ENCODE data around the gene BNC2.

The BNC2 gene

GRCh38 chr9:16868701-16869100, 1.8 kb downstream of the BNC2 start:
- no peak for DNase-seq (ENCODE audit: extremely low read depth, low read depth)
- no peak for TF ChIP-seq CTCF (IDR thresholded peaks at IDR 0.05; ENCODE audit: low read depth, low read length)

DNA sequence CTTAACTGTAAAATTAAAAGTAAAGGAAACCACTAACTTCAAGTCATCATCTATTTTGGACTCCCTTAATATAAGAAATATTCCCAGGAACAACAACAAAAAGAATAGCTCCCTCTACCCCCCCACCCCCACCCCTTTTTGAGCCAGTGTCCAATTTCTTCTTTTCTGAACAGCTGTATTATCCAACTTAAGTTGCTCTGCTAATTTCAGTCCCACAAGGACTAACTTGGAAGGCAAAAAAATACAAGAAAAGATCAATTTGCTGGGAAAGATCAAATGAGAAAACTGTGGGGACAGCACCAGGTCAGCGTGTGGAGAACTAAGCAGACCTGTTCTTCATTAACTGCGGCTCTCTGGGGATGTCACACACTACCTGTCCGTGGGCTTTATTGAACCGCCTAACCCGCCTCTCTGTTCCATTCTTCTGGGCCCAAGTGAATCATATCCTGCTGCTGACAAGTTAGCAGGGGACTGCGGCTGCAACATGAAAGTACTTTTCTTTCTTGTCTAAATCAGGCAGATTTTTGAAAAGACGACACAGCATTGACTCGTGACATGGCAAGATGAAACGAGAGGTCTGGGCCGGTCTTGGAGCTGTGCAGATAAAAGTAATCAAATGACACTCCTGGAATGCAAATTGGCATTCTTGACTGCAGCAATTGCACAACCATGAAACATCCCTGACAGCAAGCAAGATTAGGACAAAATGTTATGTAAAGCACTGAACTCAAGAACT, 2.7 kb downstream of the BNC2 start:
- no peak for DNase-seq (ENCODE audit: extremely low read depth, low read depth)
- TF ChIP-seq CTCF (IDR thresholded peaks at IDR 0.05; ENCODE audit: low read depth, low read length): no peak

- no peak for DNase-seq (ENCODE audit: extremely low read depth, low read depth)
- no peak; the same call in 1 of the 2 replicates for TF ChIP-seq CTCF (IDR thresholded peaks at IDR 0.05; ENCODE audit: low read depth, low read length)
These were observed 3.9 kb downstream of the BNC2 start for GRCh38 chr9:16866587-16866986.

GRCh38 chr9:16864649-16865434, 5.6 kb downstream of the BNC2 start:
- DNase-seq (ENCODE audit: extremely low read depth, low read depth): no peak
- TF ChIP-seq CTCF (IDR thresholded peaks at IDR 0.05; ENCODE audit: low read depth, low read length): no peak

DNA sequence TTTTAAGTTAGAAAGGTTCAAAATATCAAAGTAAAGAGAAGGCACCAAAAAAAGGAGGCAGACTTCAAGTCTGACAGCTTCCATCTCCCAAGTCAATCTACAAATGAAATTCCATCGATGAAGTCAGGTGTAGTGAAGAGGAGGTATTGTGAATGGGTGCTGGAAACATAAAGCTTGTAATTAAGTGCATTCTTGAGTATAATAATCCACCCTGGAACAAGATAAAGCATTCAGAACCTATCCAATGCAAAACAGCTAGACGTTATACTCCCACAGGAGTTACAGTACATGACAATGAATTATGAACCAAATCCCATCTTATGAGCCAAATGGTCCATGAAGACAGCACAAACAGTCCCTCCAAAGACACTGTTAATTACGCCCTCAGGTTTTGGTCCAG, 22.3 kb downstream of the BNC2 start:
- TF ChIP-seq CTCF (IDR thresholded peaks at IDR 0.05; ENCODE audit: low read depth, low read length): no peak
- DNase-seq (ENCODE audit: extremely low read depth, low read depth): no peak

DNA sequence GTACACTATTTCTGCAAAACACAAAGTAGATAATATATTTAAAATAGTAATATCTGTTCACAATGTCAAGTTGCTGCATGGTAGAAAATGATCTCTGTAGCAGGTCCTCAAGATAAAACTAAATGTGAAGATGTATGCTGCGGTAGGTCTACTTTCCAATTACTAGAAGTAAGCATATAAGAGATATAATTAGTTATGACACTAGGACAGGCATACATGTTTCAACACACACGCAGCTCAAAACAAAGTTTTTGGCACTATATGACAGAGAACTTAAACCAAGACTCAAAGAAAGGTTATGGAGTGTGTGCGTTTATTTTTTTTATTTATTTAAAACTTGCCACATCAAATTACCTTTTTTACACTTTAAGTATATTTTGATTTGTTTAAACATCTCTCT, 23.5 kb downstream of the BNC2 start:
- no peak for DNase-seq (ENCODE audit: extremely low read depth, low read depth)
- TF ChIP-seq CTCF (IDR thresholded peaks at IDR 0.05; ENCODE audit: low read depth, low read length): no peak

- TF ChIP-seq CTCF (IDR thresholded peaks at IDR 0.05; ENCODE audit: low read depth, low read length): no peak
- DNase-seq (ENCODE audit: extremely low read depth, low read depth): no peak
These were observed 24.1 kb downstream of the BNC2 start for GRCh38 chr9:16846367-16846766.
